H9 (cell line): ENCODE data around the gene SEZ6. TPM values are rescaled to one million over a fixed set of nuclear protein-coding genes. Genes with fewer than 3 reads are reported as not detected.

ENCODE experiments used
- DNase-seq: peaks from one replicate; pipeline ENCODE4 v3.0.0-alpha.2; 2017
- H2AFZ ChIP-seq: one replicate; pipeline ENCODE4 v1.6.1; 2013; ENCODE audit warnings: mild to moderate bottlenecking, low read length, control low read depth, moderate library complexity
- H2AK5ac ChIP-seq: 2 replicates; pipeline ENCODE4 v1.6.1; 2013; ENCODE audit warnings: low read length, control low read depth, mixed read lengths; ENCODE audit not compliant: insufficient read length
- H2BK120ac ChIP-seq: one replicate; pipeline ENCODE4 v1.6.1; 2013; ENCODE audit warnings: low read depth, mild to moderate bottlenecking, low read length, control low read depth, inconsistent platforms; ENCODE audit not compliant: poor library complexity, severe bottlenecking
- H2BK12ac ChIP-seq: 2 replicates; pipeline ENCODE4 v1.6.1; 2013; ENCODE audit warnings: low read length, control low read depth, mixed read lengths, low read depth; ENCODE audit not compliant: insufficient read length
- H2BK15ac ChIP-seq: 2 replicates; pipeline ENCODE4 v1.6.1; 2013; ENCODE audit warnings: low read depth, low read length, control low read depth
- H2BK20ac ChIP-seq: one replicate; pipeline ENCODE4 v1.6.1; 2013; ENCODE audit warnings: low read depth, mild to moderate bottlenecking, low read length, control low read depth, inconsistent platforms; ENCODE audit not compliant: poor library complexity, severe bottlenecking
- H2BK5ac ChIP-seq: 2 replicates; pipeline ENCODE4 v1.6.1; 2013; ENCODE audit warnings: low read length, control low read depth, mixed read lengths; ENCODE audit not compliant: insufficient read length
- H3K14ac ChIP-seq: 2 replicates; pipeline ENCODE4 v1.6.1; 2013; ENCODE audit warnings: low read length, control low read depth; ENCODE audit not compliant: insufficient read depth
- H3K18ac ChIP-seq: 2 replicates; pipeline ENCODE4 v1.6.1; 2013; ENCODE audit warnings: low read depth, mild to moderate bottlenecking, mixed read lengths, low read length, control low read depth; ENCODE audit not compliant: insufficient read length
- H3K23ac ChIP-seq: 2 replicates; pipeline ENCODE4 v1.6.1; 2013; ENCODE audit warnings: low read length, control low read depth, mixed read lengths, low read depth; ENCODE audit not compliant: insufficient read length
- H3K23me2 ChIP-seq: 2 replicates; pipeline ENCODE4 v1.6.1; 2013; ENCODE audit warnings: low read depth, mild to moderate bottlenecking, mixed read lengths, low read length, control low read depth; ENCODE audit not compliant: insufficient read length, poor library complexity, severe bottlenecking
- H3K27ac ChIP-seq: 2 replicates; pipeline ENCODE4 v1.5.1; 2013; ENCODE audit warnings: low read length, control low read depth, mixed read lengths, low read depth; ENCODE audit not compliant: insufficient read length
- H3K27me3 ChIP-seq: 2 replicates; pipeline ENCODE4 v1.6.1; 2013; ENCODE audit warnings: low read length, control low read depth, inconsistent platforms; ENCODE audit not compliant: insufficient read depth
- H3K4ac ChIP-seq: 2 replicates; pipeline ENCODE4 v1.6.1; 2013; ENCODE audit warnings: low read depth, mild to moderate bottlenecking, control low read depth, inconsistent platforms, low read length, moderate library complexity
- H3K4me1 ChIP-seq: 2 replicates; pipeline ENCODE4 v1.6.1; 2013; ENCODE audit warnings: low read length, control low read depth, inconsistent platforms; ENCODE audit not compliant: insufficient read depth
- H3K4me2 ChIP-seq: 2 replicates; pipeline ENCODE4 v1.6.1; 2013; ENCODE audit warnings: low read length, control low read depth, mixed read lengths; ENCODE audit not compliant: insufficient read length, insufficient read depth
- H3K56ac ChIP-seq: 2 replicates; pipeline ENCODE4 v1.6.1; 2013; ENCODE audit warnings: low read depth, mild to moderate bottlenecking, mixed read lengths, low read length, control low read depth; ENCODE audit not compliant: insufficient read length
- H3K79me1 ChIP-seq: 2 replicates; pipeline ENCODE4 v1.6.1; 2013; ENCODE audit warnings: low read depth, mild to moderate bottlenecking, moderate library complexity, low read length, control low read depth, inconsistent platforms; ENCODE audit not compliant: insufficient read depth, poor library complexity, severe bottlenecking
- H3K79me2 ChIP-seq: 2 replicates; pipeline ENCODE4 v1.6.1; 2013; ENCODE audit warnings: low read length, control low read depth, inconsistent platforms; ENCODE audit not compliant: insufficient read depth
- H3K9ac ChIP-seq: 2 replicates; pipeline ENCODE4 v1.6.1; 2013; ENCODE audit warnings: low read length, control low read depth, mixed read lengths; ENCODE audit not compliant: insufficient read length; ENCODE audit errors: extremely low read depth
- H3K9me3 ChIP-seq: one replicate; pipeline ENCODE4 v1.6.1; 2013; ENCODE audit warnings: low read depth, low read length, inconsistent platforms; ENCODE audit not compliant: control insufficient read depth
- H3T11ph ChIP-seq: one replicate; pipeline ENCODE4 v1.6.1; 2013; ENCODE audit warnings: mild to moderate bottlenecking, low read length, control low read depth, inconsistent platforms
- H4K20me1 ChIP-seq: one replicate; pipeline ENCODE4 v1.6.1; 2013; ENCODE audit not compliant: control insufficient read depth, insufficient read length, insufficient read depth
- H4K5ac ChIP-seq: 2 replicates; pipeline ENCODE4 v1.6.1; 2013; ENCODE audit warnings: low read depth, mild to moderate bottlenecking, mixed read lengths, low read length, control low read depth; ENCODE audit not compliant: insufficient read length
- H4K8ac ChIP-seq: replicated peaks from 2 replicates; pipeline ENCODE4 v1.6.1; 2013; ENCODE audit warnings: low read length, control low read depth, mixed read lengths, low read depth; ENCODE audit not compliant: insufficient read length
- H4K91ac ChIP-seq: 2 replicates; pipeline ENCODE4 v1.6.1; 2013; ENCODE audit warnings: low read depth, mild to moderate bottlenecking, moderate library complexity, mixed read lengths, low read length, control low read depth; ENCODE audit not compliant: insufficient read length
- H3K27ac Mint-ChIP-seq, 3 experiments: 2 replicates in 2 of 3; 3 replicates in 1 of 3; pipeline ENCODE4 v1.8.0; 2020 to 2021; ENCODE audit warnings: mixed read lengths in 3 of 3, mild to moderate bottlenecking in 1 of 3, moderate library complexity in 1 of 3
- H3K27me3 Mint-ChIP-seq: 2 replicates; pipeline ENCODE4 v1.8.0; 2021; ENCODE audit warnings: low read depth, mild to moderate bottlenecking, moderate library complexity, mixed read lengths
- H3K36me3 Mint-ChIP-seq, 3 experiments: 2 replicates in 2 of 3; 3 replicates in 1 of 3; pipeline ENCODE4 v1.8.0; 2020 to 2021; ENCODE audit warnings: low read depth in 3 of 3, mixed read lengths in 3 of 3; ENCODE audit not compliant: insufficient read depth in 1 of 3
- H3K4me1 Mint-ChIP-seq, 2 experiments: 2 replicates each; pipeline ENCODE4 v1.8.0; 2020; ENCODE audit warnings: mixed read lengths in 2 of 2
- H3K4me3 Mint-ChIP-seq, 2 experiments: 2 replicates in 1 of 2; 3 replicates in 1 of 2; pipeline ENCODE4 v1.8.0; 2020 to 2021; ENCODE audit warnings: mild to moderate bottlenecking in 2 of 2, mixed read lengths in 2 of 2, moderate library complexity in 1 of 2
- H3K9me3 Mint-ChIP-seq, 2 experiments: 2 replicates in 1 of 2; 3 replicates in 1 of 2; pipeline ENCODE4 v1.8.0; 2020; ENCODE audit warnings: mild to moderate bottlenecking in 2 of 2, mixed read lengths in 2 of 2, moderate library complexity in 1 of 2
- CTCF ChIP-seq: fragments of 200-600 bp; sonication (generic); conservative IDR thresholded peaks from 3 replicates; pipeline ENCODE4 v1.8.0; 2021; ENCODE audit warnings: antibody characterized with exemption, mild to moderate bottlenecking
- WGBS: extraction: QIAGEN DNeasy Blood & Tissue Kit; methylation state at CpG from one replicate; pipeline ENCODE4 v1.1.7; 2013; ENCODE audit warnings: missing lambda C conversion rate, low lambda C conversion rate, mixed read lengths; ENCODE audit not compliant: insufficient read length; ENCODE audit errors: extremely low coverage; 5-methylcytosine and 5-hydroxymethylcytosine counted together
- total RNA-seq: library from RNA; stranded (reverse); gene quantifications from 2 replicates; pipeline ENCODE4 v1.2.1, GENCODE V29; 2021

The SEZ6 gene
- total RNA-seq, 1 experiment from 2014 or later, result 1.8 TPM

- no peaks in the 10 kb centered on the region for H4K20me1 ChIP-seq
- H3K14ac ChIP-seq, result no peak overlapping the region; the same call in 1 of the 2 replicates
- no peak for TF ChIP-seq CTCF
- no peak overlapping the region for H3K18ac ChIP-seq
- Mint-ChIP-seq H3K27me3 (peaks cover 34% of the 10 kb centered on the region), H3K9me3 (no peaks in the 10 kb centered on the region), H3K4me3 (no peak overlapping the region; a peak in 1 of 5 replicates), H3K27ac (no peak overlapping the region; a peak in 2 of 7 replicates), H3K36me3 (no peaks in the 10 kb centered on the region; a peak in 1 of 7 replicates), H3K4me1 (peaks cover 37 to 45% of the 10 kb centered on the region in 2 experiments)
- H4K8ac ChIP-seq, result no peak overlapping the region
- H3K23ac ChIP-seq, result no peak overlapping the region
- no peak overlapping the region for H3K4ac ChIP-seq
- H3K4me2 ChIP-seq, result no peak overlapping the region
- H2AFZ ChIP-seq, result no peak overlapping the region
- no peak overlapping the region for H2BK12ac ChIP-seq
- no peak overlapping the region for H3K56ac ChIP-seq
- no peak overlapping the region for H4K91ac ChIP-seq
- no peak overlapping the region for H4K5ac ChIP-seq
- WGBS, result no CpG with 5 or more reads among the region's 5 CpGs
- DNase-seq, result no peak
- no peaks in the 10 kb centered on the region for H3K27me3 ChIP-seq
- H2AK5ac ChIP-seq, result no peak overlapping the region
- no peaks in the 10 kb centered on the region for H3K79me2 ChIP-seq
- H3K27ac ChIP-seq, result no peak overlapping the region
- H3K9me3 ChIP-seq, result no peaks in the 10 kb centered on the region
- no peak overlapping the region for H3K9ac ChIP-seq
- no peak overlapping the region for H2BK20ac ChIP-seq
- H2BK15ac ChIP-seq, result no peak overlapping the region
- H3K79me1 ChIP-seq, result no peaks in the 10 kb centered on the region
- no peak overlapping the region for H2BK120ac ChIP-seq
- H3T11ph ChIP-seq, result no peak overlapping the region
- H3K23me2 ChIP-seq, result no peaks in the 10 kb centered on the region
- no peak overlapping the region for H2BK5ac ChIP-seq
- H3K4me1 ChIP-seq, result peaks cover 5% of the 10 kb centered on the region; the same call in 1 of the 2 replicates
Observed at GRCh38 chr17:28996554-28997096, 9.2 kb downstream of the SEZ6 start.
